Uterus (tissue), 4 donors: ENCODE results near the gene ABRACL. TPM values are rescaled to one million over a fixed set of nuclear protein-coding genes. Genes with fewer than 3 reads are reported as not detected.

Source experiments
- DNase-seq, 2 donors: peaks; one replicate each; pipeline ENCODE4 v3.0.0-alpha.2; 2019 to 2020
- H3K27ac ChIP-seq, 2 donors: fragments of 200-600 bp; sonication (generic); 1 replicate in 1 of 2; 2 replicates in 1 of 2; pipeline ENCODE4 v1.5.1; 2016 to 2018
- H3K27me3 ChIP-seq, 2 donors: fragments of 200-600 bp; sonication (generic); one replicate each; pipeline ENCODE4 v1.5.1; 2018 to 2019; ENCODE audit warnings: control low read depth in 1 of 2
- H3K36me3 ChIP-seq, 2 donors: fragments of 200-600 bp; sonication (generic); one replicate each; pipeline ENCODE4 v1.5.1; 2019; ENCODE audit warnings: control low read depth in 1 of 2
- H3K4me1 ChIP-seq, 2 donors: fragments of 200-600 bp; sonication (generic); one replicate each; pipeline ENCODE4 v1.5.1; 2018 to 2019; ENCODE audit warnings: control low read depth in 1 of 2
- H3K4me3 ChIP-seq, 2 donors: fragments of 200-600 bp; sonication (generic); 1 replicate in 1 of 2; 2 replicates in 1 of 2; pipeline ENCODE4 v1.5.1; 2018 to 2019; ENCODE audit warnings: mild to moderate bottlenecking in 1 of 2
- H3K9me3 ChIP-seq, 2 donors: fragments of 200-600 bp; sonication (generic); one replicate each; pipeline ENCODE4 v1.5.1; 2019; ENCODE audit warnings: control low read depth in 1 of 2
- CTCF ChIP-seq, 4 experiments: fragments of 200-600 bp in 2 of 4; fragments of 450-650 bp in 2 of 4; sonication (generic) in 2 of 4; IDR thresholded peaks; one replicate each; pipeline ENCODE4 v1.5.1; 2016 to 2019; ENCODE audit warnings: antibody characterized with exemption in 4 of 4, mild to moderate bottlenecking in 2 of 4, moderate library complexity in 1 of 4
- POLR2A ChIP-seq, 2 donors: fragments of 450-650 bp; IDR thresholded peaks; one replicate each; pipeline ENCODE4 v1.6.1; 2016; ENCODE audit warnings: antibody characterized with exemption in 2 of 2, mild to moderate bottlenecking in 1 of 2, moderate library complexity in 1 of 2
- intact Hi-C: fragments of 100-400 bp; cut with DNase I; formaldehyde crosslinking; loops from one replicate; pipeline ENCODE4 v1.15.1; 2023; ENCODE audit warnings: low total_unique reads
- total RNA-seq, 4 donors: library from RNA; depleted of rRNA in 3 of 4; stranded (reverse); fragments of >200 nt in 3 of 4; gene quantifications; one replicate each; pipeline versions ENCODE4 v1.1.0 to v1.2.4, GENCODE V29; 2014 to 2023
- donor health status: DM: yes; HTN: yes; CAD: no.

ABRACL gene
- total RNA-seq, 4 donors from 2014 or later: 6.2 to 10.0 (median 6.2) TPM; not detected in 1

- intact Hi-C loops: no loop called here
- TF ChIP-seq POLR2A (IDR thresholded peaks at IDR 0.05): no peak
- no peak for TF ChIP-seq CTCF (IDR thresholded peaks at IDR 0.05)
- no peak for DNase-seq
Measured at GRCh38 chr6:139068846-139069245, 40.3 kb downstream of the ABRACL start.

GRCh38 chr6:139073118-139073517, 44.6 kb downstream of the ABRACL start:
- no peaks in the 10 kb centered on the region for H3K9me3 ChIP-seq
- intact Hi-C loops: no loop called here
- no peaks in the 10 kb centered on the region for H3K4me1 ChIP-seq
- no peak for TF ChIP-seq POLR2A (IDR thresholded peaks at IDR 0.05)
- no peak for TF ChIP-seq CTCF (IDR thresholded peaks at IDR 0.05)
- H3K4me3 ChIP-seq: no peak overlapping the region
- no peaks in the 10 kb centered on the region for H3K27me3 ChIP-seq
- H3K27ac ChIP-seq: no peak overlapping the region
- H3K36me3 ChIP-seq: no peaks in the 10 kb centered on the region
- DNase-seq: no peak

More at GRCh38 chr6:139068846-139069245, 40.3 kb downstream of the ABRACL start:
- no peaks in the 10 kb centered on the region for H3K9me3 ChIP-seq
- H3K4me3 ChIP-seq: no peak overlapping the region
- no peaks in the 10 kb centered on the region for H3K27me3 ChIP-seq
- no peaks in the 10 kb centered on the region for H3K36me3 ChIP-seq
- no peaks in the 10 kb centered on the region for H3K4me1 ChIP-seq
- H3K27ac ChIP-seq: no peak overlapping the region

- intact Hi-C loops: no loop called here
- TF ChIP-seq CTCF (IDR thresholded peaks at IDR 0.05) (no peak), POLR2A (IDR thresholded peaks at IDR 0.05) (no peak)
Measured at GRCh38 chr6:139079018-139079417, 50.5 kb downstream of the ABRACL start.

GRCh38 chr6:139080255-139080920, 51.8 kb downstream of the ABRACL start:
- Histone ChIP-seq H3K4me3 (no peak overlapping the region), H3K4me1 (no peaks in the 10 kb centered on the region)

More at GRCh38 chr6:139079018-139079417, 50.5 kb downstream of the ABRACL start:
- Histone ChIP-seq H3K27ac (no peak overlapping the region), H3K4me1 (no peaks in the 10 kb centered on the region), H3K9me3 (no peaks in the 10 kb centered on the region), H3K4me3 (no peak overlapping the region), H3K27me3 (no peaks in the 10 kb centered on the region), H3K36me3 (peaks cover 0 to 3% of the 10 kb centered on the region in 2 donors)
- no peak for DNase-seq

More at GRCh38 chr6:139080255-139080920, 51.8 kb downstream of the ABRACL start:
- Histone ChIP-seq H3K27me3 (no peaks in the 10 kb centered on the region), H3K27ac (no peak overlapping the region), H3K9me3 (no peaks in the 10 kb centered on the region), H3K36me3 (peaks cover 0 to 3% of the 10 kb centered on the region in 2 donors)
- no peak for DNase-seq
- TF ChIP-seq CTCF (IDR thresholded peaks at IDR 0.05): no peak
- TF ChIP-seq POLR2A (IDR thresholded peaks at IDR 0.05): no peak
- intact Hi-C loops: no loop called here
